Ramos (cell line): ENCODE data around the gene TBX10.
"Not testable (repeated sequence)": the region's sequence is repeated elsewhere in the genome, so short reads cannot be mapped to it uniquely, and the experiment has no call there.

Source experiments
- in situ Hi-C: fragments of 300-500 bp; cut with MboI; formaldehyde crosslinking; loops from one replicate; pipeline ENCODE4 v1.14.3; 2022; ENCODE audit warnings: low sequenced_read_pairs; ENCODE audit not compliant: unreplicated experiment

The TBX10 gene

DNA sequence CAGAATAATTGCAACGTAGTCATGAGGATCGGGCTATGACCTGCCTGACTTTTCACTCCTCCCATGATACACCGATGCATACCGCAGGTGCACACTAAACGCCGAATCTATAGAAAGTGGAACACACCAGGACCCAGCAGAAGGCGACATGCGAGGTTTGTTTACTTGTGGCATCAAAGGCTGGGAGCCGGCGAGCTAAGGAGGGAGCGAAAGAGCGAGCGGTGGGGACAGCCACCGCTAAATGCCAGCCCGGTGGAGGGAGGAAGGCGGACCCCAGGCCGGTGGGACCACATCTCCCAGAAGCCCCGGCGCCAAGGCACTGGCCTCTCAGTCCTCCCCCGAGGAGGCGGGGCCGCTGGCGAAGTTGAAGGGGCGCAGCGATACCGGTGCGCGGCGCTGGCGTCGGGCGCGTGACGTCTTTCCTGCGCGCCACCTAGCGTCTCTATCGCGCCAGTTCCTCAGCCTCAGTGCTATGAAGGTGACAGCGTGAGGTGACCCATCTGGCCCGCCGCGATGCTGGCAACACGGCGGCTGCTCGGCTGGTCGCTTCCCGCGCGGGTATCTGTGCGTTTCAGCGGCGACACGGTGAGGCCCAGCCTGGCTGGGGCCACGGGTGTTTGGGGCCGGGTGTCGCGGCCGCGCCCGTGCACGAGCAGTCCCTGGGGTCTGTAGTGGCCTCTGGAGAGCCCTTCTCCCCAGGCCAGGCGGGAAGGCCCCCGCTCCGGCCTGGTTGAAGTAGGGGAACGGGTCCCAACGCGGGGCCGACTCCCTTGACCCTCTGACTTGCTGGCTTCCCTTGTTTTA is 32.9 kb downstream of the TBX10 start, which contains the start of gene NDUFV1:
Gene NDUFV1 (plus strand): TSS at position 445 of the 804 bp plus-strand sequence. CDS start 69 bp downstream, at position 514.
- in situ Hi-C loops = no loop called here

DNA sequence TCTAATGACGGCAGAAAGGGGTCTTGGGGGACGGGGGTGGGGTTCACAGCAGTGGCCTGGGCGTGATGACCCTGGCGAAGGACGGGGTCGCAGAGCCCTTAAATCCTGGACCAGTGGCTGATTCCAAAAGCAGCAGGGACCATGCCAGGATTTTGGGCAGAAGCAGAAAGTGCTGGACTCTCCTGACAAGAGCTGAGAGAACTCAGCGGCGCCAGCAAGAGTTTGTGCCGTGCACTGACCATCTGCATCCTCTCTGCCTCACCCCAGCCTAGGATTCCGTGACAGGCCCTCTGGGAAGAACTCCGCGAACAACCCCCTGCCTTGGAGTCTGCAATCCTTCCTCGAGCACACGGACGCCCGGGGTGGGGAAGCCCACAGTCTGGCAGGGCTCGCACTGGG is 33.5 kb downstream of the TBX10 start:
- in situ Hi-C loops = no loop called here

DNA sequence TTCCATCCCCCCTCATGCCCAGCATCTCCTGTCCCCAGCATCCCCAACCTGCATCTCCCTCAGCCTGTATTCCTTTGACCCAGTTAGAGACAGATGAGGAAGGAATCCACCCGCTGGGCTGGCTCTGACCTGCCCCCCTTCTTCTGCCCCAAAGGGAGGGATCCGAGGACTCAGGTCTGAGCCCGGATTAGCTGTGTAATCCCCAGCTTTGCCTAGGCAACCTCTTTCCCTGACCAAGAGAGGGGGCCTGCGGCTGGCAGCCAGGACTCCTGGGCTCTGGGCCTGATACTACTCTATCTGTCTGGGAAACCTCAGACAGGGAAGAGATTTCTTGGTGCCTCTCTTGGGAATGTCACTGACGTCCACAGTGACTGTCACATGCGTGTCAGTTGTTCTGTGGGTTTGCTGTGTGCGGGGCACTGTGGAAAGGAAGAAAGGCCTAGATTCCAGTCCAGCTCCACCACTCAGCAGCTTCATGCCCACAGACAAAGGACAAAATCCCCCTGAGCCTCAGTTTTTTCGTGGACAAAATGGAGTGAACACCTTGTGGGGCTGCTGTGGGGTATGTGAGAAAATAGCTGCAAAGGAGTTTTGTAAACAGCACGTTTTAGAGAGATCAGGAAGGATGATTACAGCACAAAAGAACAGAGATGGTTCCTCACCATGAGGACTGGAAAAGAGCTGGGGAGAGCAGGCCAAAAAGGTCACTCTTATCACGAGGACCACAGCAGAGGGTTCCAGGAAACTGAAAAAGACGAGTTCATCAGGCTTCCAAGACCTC is 34.1 kb downstream of the TBX10 start:
- in situ Hi-C loops = no loop called here

DNA sequence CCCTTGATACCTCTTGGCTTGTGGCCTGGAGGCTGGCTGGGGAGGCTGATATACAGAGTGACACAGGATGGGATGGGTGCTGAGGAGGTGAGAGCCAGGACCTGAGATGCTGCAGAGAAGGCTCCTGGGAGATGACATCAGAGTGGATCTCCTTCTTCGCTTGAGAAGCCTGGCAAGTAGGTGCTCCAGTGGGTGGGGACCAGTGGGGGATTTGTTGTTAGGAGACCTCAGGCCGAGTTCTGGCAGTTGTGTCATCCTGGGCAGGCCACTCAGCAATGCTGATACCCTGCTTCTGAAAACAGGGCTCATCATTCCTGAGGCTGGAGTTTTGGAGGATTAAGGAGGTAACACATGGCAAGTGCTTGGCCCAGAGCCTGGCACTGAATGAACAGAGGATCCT is 34.7 kb downstream of the TBX10 start:
- in situ Hi-C loops = no loop called here

DNA sequence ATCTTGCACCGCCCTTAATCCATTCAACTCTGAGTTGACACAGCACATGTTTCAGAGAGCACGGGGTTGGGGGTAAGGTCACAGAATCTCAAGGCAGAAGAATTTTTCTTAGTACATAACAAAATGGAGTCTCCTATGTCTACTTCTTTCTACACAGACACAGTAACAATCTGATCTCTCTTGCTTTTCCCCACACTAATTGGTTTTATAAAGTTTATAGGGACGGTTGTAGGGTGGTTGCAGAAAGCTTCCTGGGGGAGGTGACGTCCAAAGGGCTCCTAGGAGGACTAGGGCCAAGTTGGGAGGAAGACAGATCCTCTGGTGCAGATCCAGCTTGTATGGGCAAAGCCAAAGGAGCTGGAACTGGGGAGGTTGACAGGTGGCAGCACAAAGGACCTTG is 35.4 kb downstream of the TBX10 start:
- in situ Hi-C loops = not testable (repeated sequence)

- in situ Hi-C loops = no loop called here
These were observed 38.5 kb downstream of the TBX10 start for GRCh38 chr11:67601098-67601497.

DNA sequence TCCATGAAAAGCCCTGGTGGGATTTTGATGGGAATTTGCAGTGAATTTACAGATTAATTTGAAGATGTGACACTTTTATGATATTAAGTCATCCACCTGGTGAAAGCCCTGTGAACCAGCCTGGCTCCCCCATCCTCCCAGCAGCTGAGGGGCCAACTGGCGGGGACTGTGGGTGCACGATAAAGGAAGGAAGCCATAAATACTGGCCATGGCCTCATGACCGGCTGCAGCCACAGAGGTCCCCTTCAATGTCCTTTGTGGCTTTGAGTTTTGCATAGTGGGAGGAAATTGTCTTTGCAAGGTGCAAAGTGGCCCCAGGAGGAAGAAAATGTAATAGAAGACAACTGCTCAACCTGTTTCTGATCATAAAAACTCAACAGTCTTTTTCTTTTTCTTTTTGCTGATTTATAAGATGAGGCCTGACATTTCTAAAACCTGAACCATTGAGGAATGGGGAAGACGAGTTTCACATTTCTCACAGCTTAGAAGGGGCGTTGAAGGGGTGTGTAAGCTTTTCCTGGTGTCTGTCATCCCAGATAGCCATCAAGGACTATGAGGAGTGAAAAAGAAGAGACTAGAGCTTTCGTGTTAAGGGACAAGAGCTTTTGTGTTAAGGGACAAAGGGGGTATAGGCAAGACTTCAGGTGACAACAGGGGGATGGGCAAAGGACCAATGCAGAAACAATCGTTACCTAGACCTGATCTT is 39.1 kb downstream of the TBX10 start:
- in situ Hi-C loops = no loop called here

DNA sequence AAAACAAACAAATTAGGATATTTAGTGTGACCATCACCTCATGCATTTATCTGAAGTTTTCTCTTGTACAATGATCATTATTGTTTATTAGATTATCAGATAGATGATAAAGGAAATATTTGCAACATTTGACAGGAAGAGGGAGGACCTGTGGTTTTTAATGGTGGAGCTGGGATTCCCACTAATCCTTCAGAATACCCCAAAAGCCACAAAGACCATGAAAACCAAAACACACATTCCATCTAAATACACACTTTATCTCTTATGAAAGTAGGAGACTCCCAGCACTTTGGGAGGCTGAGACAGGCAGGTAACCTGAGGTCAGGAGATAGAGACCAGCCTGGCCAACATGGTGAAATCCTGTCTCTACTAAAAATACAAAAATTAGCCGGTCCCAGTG is 40.4 kb downstream of the TBX10 start:
- in situ Hi-C loops = no loop called here

DNA sequence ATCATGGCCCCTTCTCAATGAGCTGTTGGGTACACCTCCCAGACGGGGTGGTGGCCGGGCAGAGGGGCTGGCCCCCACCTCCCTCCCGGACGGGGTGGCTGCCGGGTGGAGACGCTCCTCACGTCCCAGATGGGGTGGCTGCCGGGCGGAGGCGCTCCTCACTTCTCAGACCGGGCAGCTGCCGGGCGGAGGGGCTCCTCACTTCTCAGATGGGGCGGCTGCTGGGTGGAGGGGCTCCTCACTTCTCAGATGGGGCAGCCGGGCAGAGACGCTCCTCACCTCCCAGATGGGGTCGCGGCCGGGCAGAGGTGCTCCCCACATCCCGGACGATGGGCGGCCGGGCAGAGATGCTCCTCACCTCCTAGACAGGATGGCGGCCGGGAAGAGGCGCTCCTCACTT is 41.6 kb downstream of the TBX10 start:
- in situ Hi-C loops = not testable (repeated sequence)

- in situ Hi-C loops = not testable (repeated sequence)
These were observed 42.1 kb downstream of the TBX10 start for GRCh38 chr11:67597458-67597857.

GRCh38 chr11:67596753-67597300 is 42.7 kb downstream of the TBX10 start:
- in situ Hi-C loops = no loop called here

DNA sequence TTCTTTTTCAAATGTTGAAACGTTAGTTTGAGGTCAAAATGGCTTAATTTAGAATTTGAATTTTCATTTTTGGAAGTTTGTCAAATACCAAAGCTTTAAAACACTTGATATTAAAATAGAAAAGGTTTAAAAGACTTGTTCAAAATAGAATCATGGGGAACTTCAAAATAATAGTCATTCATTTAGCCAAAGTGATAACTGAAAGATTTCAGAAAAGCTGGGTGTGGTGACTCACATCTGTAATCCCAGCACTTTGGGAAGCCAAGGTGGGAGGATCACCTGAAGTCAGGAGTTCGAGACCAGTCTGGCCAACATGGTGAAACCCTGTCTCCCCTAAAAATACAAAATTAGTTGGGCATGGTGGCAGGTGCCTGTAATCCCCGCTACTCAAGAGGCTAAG is 45.1 kb downstream of the TBX10 start:
- in situ Hi-C loops = no loop called here

GRCh38 chr11:67593565-67593905 is 46.0 kb downstream of the TBX10 start:
- in situ Hi-C loops = no loop called here

GRCh38 chr11:67592880-67593564 is 46.5 kb downstream of the TBX10 start:
- in situ Hi-C loops = no loop called here

DNA sequence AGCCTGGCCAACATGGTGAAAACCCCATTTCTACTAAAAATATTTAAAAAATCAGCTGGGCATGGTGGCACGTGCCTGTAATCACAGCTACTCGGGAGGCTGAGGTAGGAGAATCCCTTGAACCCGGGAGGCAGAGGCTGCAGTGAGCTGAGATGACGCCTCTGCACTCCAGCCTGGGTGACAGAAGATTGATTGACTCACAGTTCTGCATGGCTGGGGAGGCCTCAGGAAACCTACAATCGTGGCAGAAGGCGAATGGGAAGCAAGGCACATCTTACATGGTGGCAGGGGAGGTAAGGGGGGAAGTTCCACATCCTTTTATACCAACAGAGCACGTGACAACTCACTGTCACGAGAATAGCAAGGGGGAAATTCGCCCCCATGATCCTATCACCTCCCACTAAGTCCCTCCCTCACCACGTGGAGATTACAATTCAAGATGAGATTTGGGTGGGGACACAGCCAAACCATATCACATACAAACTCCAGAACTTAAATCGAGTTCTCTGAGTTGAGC is 50.6 kb downstream of the TBX10 start:
- in situ Hi-C loops = not testable (repeated sequence)

- in situ Hi-C loops = no loop called here
These were observed 51.4 kb downstream of the TBX10 start for GRCh38 chr11:67588136-67588503.

DNA sequence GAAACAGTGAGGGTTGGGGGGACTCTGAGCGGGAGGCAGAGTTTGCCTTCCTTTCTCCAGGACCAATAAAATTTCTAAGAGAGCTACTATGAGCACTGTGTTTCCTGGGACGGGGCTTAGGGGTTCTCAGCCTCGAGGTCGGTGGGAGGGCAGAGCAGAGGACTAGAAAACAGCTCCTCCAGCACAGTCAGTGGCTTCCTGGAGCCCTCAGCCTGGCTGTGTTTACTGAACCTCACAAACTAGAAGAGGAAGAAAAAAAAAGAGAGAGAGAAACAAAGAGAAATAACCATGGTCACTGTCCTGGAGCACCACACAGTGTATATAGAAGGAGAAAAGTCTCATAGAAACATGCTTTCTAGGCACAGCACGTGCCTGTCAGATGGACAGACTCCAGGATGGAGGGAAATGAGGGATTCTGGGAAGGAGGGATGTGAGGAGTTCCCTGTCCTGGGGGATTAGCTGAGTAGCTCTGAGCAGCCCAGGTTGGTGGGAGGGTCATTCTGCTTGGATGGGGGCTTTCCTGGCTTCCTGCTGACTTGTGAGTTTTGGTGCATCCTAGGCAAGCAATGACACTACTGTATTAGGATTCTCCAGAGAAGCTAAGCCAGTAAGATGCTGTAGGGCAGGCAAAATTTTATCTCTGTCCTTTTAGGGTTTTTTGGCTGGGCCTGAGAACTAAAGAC is 52.9 kb downstream of the TBX10 start:
- in situ Hi-C loops = no loop called here

GRCh38 chr11:67585911-67586310 is 53.7 kb downstream of the TBX10 start:
- in situ Hi-C loops = no loop called here
